ENCODE data around the gene LSM6.

DNA sequence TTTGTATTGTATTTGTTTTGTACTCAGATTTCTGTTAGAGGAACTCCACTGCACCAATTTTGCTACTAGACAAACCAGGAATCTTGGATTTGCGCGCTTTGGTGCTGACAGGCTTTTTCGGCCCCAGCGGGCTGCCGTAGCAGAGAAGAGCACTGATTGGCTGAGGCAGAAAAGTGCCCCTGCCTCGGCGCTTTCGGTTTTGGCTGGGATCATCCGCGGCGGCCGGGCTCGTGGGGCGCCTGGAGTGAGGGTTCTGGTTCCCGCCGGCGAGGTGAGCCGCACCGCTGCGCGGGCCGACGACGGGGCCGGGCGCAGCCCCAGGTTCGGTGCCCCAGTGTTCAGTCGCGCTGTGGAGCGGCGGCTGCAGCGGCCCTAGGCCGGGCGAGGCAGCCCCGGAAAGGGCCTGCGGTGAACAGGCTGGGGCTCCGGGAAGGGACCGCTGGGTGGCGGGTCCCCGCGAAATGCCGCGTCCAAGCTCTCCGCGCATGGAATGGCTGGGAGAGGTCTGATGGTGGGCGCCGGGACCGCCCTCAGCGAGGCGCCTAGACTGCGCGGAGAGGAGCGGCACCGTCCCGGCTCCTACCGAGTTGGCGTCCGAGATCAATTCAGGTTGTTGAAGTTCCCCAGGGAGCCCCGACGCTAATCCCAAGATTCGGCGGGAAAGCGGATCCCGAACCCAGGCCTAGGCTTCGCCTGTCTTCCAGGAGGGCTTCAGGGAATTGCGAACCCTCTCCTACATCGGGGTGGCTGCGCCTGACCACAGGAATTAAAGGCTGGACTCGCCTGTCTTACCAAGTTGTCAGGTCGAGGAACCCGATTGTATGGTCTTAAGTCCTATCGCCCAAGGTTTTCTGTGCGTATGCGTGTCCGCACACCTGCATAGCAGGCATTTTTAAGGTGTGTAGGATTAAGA is at the start of gene LSM6:
- TF ChIP-seq, protein P1, sequence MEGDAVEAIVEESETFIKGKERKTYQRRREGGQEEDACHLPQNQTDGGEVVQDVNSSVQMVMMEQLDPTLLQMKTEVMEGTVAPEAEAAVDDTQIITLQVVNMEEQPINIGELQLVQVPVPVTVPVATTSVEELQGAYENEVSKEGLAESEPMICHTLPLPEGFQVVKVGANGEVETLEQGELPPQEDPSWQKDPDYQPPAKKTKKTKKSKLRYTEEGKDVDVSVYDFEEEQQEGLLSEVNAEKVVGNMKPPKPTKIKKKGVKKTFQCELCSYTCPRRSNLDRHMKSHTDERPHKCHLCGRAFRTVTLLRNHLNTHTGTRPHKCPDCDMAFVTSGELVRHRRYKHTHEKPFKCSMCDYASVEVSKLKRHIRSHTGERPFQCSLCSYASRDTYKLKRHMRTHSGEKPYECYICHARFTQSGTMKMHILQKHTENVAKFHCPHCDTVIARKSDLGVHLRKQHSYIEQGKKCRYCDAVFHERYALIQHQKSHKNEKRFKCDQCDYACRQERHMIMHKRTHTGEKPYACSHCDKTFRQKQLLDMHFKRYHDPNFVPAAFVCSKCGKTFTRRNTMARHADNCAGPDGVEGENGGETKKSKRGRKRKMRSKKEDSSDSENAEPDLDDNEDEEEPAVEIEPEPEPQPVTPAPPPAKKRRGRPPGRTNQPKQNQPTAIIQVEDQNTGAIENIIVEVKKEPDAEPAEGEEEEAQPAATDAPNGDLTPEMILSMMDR (conservative IDR thresholded peaks at IDR 0.05) = peak; percentile 14; the same call in 1 of the 2 replicates
- peak; percentile 91 for TF ChIP-seq ZFX (IDR thresholded peaks at IDR 0.05)

Data from C4-2B (cell line).